Nephron (organoid): ENCODE data around the gene TNFSF13B.

Experiments used
- H3K27ac Mint-ChIP-seq, 3 experiments: 2 replicates each; pipeline ENCODE4 v1.8.0; 2020; ENCODE audit warnings: mixed read lengths in 3 of 3, mild to moderate bottlenecking in 2 of 3, moderate library complexity in 1 of 3
- H3K27me3 Mint-ChIP-seq: 2 replicates; pipeline ENCODE4 v1.8.0; 2021; ENCODE audit warnings: low read depth, mild to moderate bottlenecking, moderate library complexity, mixed read lengths
- H3K36me3 Mint-ChIP-seq: 2 replicates; pipeline ENCODE4 v1.8.0; 2020; ENCODE audit warnings: low read depth, mixed read lengths
- H3K4me1 Mint-ChIP-seq: 2 replicates; pipeline ENCODE4 v1.8.0; 2020; ENCODE audit warnings: mixed read lengths
- H3K4me3 Mint-ChIP-seq, 3 experiments: 2 replicates each; pipeline ENCODE4 v1.8.0; 2020; ENCODE audit warnings: mild to moderate bottlenecking in 3 of 3, mixed read lengths in 3 of 3, moderate library complexity in 2 of 3
- H3K9me3 Mint-ChIP-seq: 2 replicates; pipeline ENCODE4 v1.8.0; 2020; ENCODE audit warnings: mixed read lengths
- CTCF ChIP-seq, 3 experiments: fragments of 200-600 bp; sonication (generic); IDR thresholded peaks; one replicate each; pipeline ENCODE4 v1.5.0; 2021; ENCODE audit warnings: antibody characterized with exemption in 3 of 3; ENCODE audit not compliant: unreplicated experiment in 3 of 3

TNFSF13B gene

GRCh38 chr13:108227651-108228272 lies 41.8 kb upstream of the TNFSF13B start:
- H3K27ac Mint-ChIP-seq, result no peak overlapping the region
- no peaks in the 10 kb centered on the region for H3K27me3 Mint-ChIP-seq
- H3K36me3 Mint-ChIP-seq, result peaks cover 12% of the 10 kb centered on the region
- no peak overlapping the region for H3K4me3 Mint-ChIP-seq
- no peaks in the 10 kb centered on the region for H3K4me1 Mint-ChIP-seq
- TF ChIP-seq CTCF (IDR thresholded peaks at IDR 0.05; ENCODE audit: unreplicated experiment in 3 of 3), result peak; percentile 71 to 80 (median 79)
- no peaks in the 10 kb centered on the region for H3K9me3 Mint-ChIP-seq

- H3K9me3 Mint-ChIP-seq, result no peaks in the 10 kb centered on the region
- no peak for TF ChIP-seq CTCF (IDR thresholded peaks at IDR 0.05; ENCODE audit: unreplicated experiment in 3 of 3)
- H3K4me3 Mint-ChIP-seq, result no peak overlapping the region
- H3K4me1 Mint-ChIP-seq, result no peaks in the 10 kb centered on the region
- H3K36me3 Mint-ChIP-seq, result peaks cover 21% of the 10 kb centered on the region
- no peaks in the 10 kb centered on the region for H3K27me3 Mint-ChIP-seq
- no peak overlapping the region for H3K27ac Mint-ChIP-seq
These were observed 39.1 kb upstream of the TNFSF13B start for GRCh38 chr13:108230377-108230776.

GRCh38 chr13:108249150-108249549 lies 20.4 kb upstream of the TNFSF13B start:
- no peak overlapping the region for H3K4me3 Mint-ChIP-seq
- peaks cover 24% of the 10 kb centered on the region for H3K36me3 Mint-ChIP-seq
- H3K27ac Mint-ChIP-seq, result no peak overlapping the region
- TF ChIP-seq CTCF (IDR thresholded peaks at IDR 0.05; ENCODE audit: unreplicated experiment in 3 of 3), result no peak
- no peaks in the 10 kb centered on the region for H3K27me3 Mint-ChIP-seq
- H3K9me3 Mint-ChIP-seq, result peaks cover 43% of the 10 kb centered on the region
- no peaks in the 10 kb centered on the region for H3K4me1 Mint-ChIP-seq

- Mint-ChIP-seq H3K27me3 (no peaks in the 10 kb centered on the region), H3K4me1 (no peaks in the 10 kb centered on the region), H3K9me3 (peaks cover 9% of the 10 kb centered on the region), H3K27ac (no peak overlapping the region), H3K36me3 (peaks cover 10% of the 10 kb centered on the region), H3K4me3 (no peak overlapping the region)
- TF ChIP-seq CTCF (IDR thresholded peaks at IDR 0.05; ENCODE audit: unreplicated experiment in 3 of 3), result no peak
These were observed 12.3 kb upstream of the TNFSF13B start for GRCh38 chr13:108257248-108257647.

GRCh38 chr13:108263621-108264355 lies 5.7 kb upstream of the TNFSF13B start:
- H3K36me3 Mint-ChIP-seq, result no peaks in the 10 kb centered on the region
- H3K4me1 Mint-ChIP-seq, result no peaks in the 10 kb centered on the region
- TF ChIP-seq CTCF (IDR thresholded peaks at IDR 0.05; ENCODE audit: unreplicated experiment in 3 of 3), result no peak
- H3K9me3 Mint-ChIP-seq, result no peaks in the 10 kb centered on the region
- no peak overlapping the region for H3K27ac Mint-ChIP-seq
- H3K27me3 Mint-ChIP-seq, result peaks cover 3% of the 10 kb centered on the region
- no peak overlapping the region for H3K4me3 Mint-ChIP-seq
